Dendritic cell treated with granulocyte-macrophage colony-stimulating factor and Interleukin-4, amounts not matched to agents 40 ng/mL and 50 ng/mL, for 4 days (primary cell): ENCODE data around the gene ISG15.

Experiments used
- H3K27ac Mint-ChIP-seq: one replicate; pipeline ENCODE4 v1.8.0; 2022; ENCODE audit warnings: mild to moderate bottlenecking, mixed read lengths
- H3K27me3 Mint-ChIP-seq: one replicate; pipeline ENCODE4 v1.8.0; 2022; ENCODE audit warnings: mild to moderate bottlenecking, mixed read lengths
- H3K36me3 Mint-ChIP-seq: one replicate; pipeline ENCODE4 v1.8.0; 2022; ENCODE audit warnings: low read depth, mixed read lengths
- H3K4me1 Mint-ChIP-seq: one replicate; pipeline ENCODE4 v1.8.0; 2022; ENCODE audit warnings: low read depth, mixed read lengths
- H3K4me3 Mint-ChIP-seq: one replicate; pipeline ENCODE4 v1.8.0; 2022; ENCODE audit warnings: mild to moderate bottlenecking, moderate library complexity, mixed read lengths
- H3K9me3 Mint-ChIP-seq: one replicate; pipeline ENCODE4 v1.8.0; 2022; ENCODE audit warnings: mixed read lengths
- intact Hi-C: fragments of 100-400 bp; cut with micrococcal nuclease; formaldehyde crosslinking; loops from one replicate; pipeline ENCODE4 v1.15.0; 2022

Gene ISG15

GRCh38 chr1:1062348-1063163 is 49.3 kb downstream of the ISG15 start:
- intact Hi-C loops = no loop called here
- H3K4me3 Mint-ChIP-seq = peak overlapping the region; percentile 17

DNA sequence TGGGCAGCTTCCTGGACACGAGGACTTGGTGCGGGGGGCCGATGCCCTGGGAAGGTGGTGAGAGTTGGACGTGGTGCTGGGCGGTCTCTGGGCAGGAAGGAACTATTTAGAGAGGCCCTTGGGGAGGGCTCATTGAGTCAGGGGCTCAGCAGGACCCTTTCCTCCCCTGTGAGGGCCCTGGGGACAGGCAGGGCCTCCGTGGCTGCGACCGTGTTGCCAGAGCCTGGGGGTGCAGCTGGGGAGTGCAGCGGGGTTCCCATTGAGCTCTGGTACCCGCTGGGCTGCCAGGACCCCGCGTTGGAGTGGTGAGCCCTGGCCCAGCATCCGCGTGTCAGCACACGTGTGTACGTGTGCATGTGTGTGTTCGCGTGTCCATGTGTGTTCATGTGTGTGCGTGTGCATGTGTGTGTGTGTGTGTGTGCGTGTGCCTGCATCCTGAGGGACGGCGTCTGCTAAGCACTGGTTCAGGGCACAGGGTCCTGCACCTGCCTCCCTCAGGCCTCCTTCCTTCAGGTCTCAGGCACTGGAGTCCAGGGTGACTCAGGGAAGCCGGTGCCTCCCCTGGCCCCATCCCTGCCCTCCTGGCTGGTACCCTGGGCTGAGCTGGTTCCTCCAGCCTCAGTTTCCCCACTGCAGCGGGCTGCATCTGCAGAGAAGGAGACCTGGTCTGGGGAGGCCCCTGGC is 50.1 kb downstream of the ISG15 start:
- no peaks in the 10 kb centered on the region for H3K9me3 Mint-ChIP-seq
- no peak overlapping the region for H3K27ac Mint-ChIP-seq
- intact Hi-C loops = no loop called here
- H3K4me1 Mint-ChIP-seq = peaks cover 62% of the 10 kb centered on the region
- no peaks in the 10 kb centered on the region for H3K36me3 Mint-ChIP-seq
- H3K27me3 Mint-ChIP-seq = peaks cover 69% of the 10 kb centered on the region
- H3K4me3 Mint-ChIP-seq = no peak overlapping the region

More at GRCh38 chr1:1062348-1063163, 49.3 kb downstream of the ISG15 start:
- Mint-ChIP-seq H3K27ac (no peak overlapping the region), H3K9me3 (no peaks in the 10 kb centered on the region), H3K4me1 (peaks cover 64% of the 10 kb centered on the region), H3K27me3 (peaks cover 69% of the 10 kb centered on the region), H3K36me3 (no peaks in the 10 kb centered on the region)
